HG02885 (cell line): ENCODE results near the gene TRRAP.

ENCODE experiments used
- ATAC-seq: cut with Tn5 transposase; IDR thresholded peaks from one replicate; pipeline ENCODE4 v1.9.1; 2021; ENCODE audit warnings: mild to moderate bottlenecking; ENCODE audit not compliant: unreplicated experiment, poor library complexity

The TRRAP gene

GRCh38 chr7:98935811-98936210 lies 57.5 kb downstream of the TRRAP start:
- ATAC-seq: no peak

- no peak for ATAC-seq
Measured at GRCh38 chr7:98943336-98943735, 65.0 kb downstream of the TRRAP start.

GRCh38 chr7:98944386-98944785 lies 66.1 kb downstream of the TRRAP start:
- no peak for ATAC-seq

GRCh38 chr7:98945852-98946251 lies 67.5 kb downstream of the TRRAP start:
- no peak for ATAC-seq

- no peak for ATAC-seq
Measured at GRCh38 chr7:98946389-98946788, 68.1 kb downstream of the TRRAP start.

- ATAC-seq: no peak
Measured at GRCh38 chr7:98949336-98950044, 71.2 kb downstream of the TRRAP start.

- no peak for ATAC-seq
Measured at GRCh38 chr7:98955992-98956391, 77.7 kb downstream of the TRRAP start.

- ATAC-seq: no peak
Measured at GRCh38 chr7:98956469-98956868, 78.1 kb downstream of the TRRAP start.

GRCh38 chr7:98956937-98957336 lies 78.6 kb downstream of the TRRAP start:
- ATAC-seq: no peak

GRCh38 chr7:98957766-98958165 lies 79.4 kb downstream of the TRRAP start:
- ATAC-seq: no peak

- ATAC-seq: no peak
Measured at GRCh38 chr7:98958968-98959367, 80.6 kb downstream of the TRRAP start.

- no peak for ATAC-seq
Measured at GRCh38 chr7:98963305-98963704, 85.0 kb downstream of the TRRAP start.

GRCh38 chr7:98964596-98964995 lies 86.3 kb downstream of the TRRAP start:
- ATAC-seq: no peak

GRCh38 chr7:98968621-98969020 lies 90.3 kb downstream of the TRRAP start:
- no peak for ATAC-seq

GRCh38 chr7:98969386-98969785 lies 91.1 kb downstream of the TRRAP start:
- no peak for ATAC-seq

GRCh38 chr7:98970016-98970615 lies 91.8 kb downstream of the TRRAP start:
- ATAC-seq: no peak

- ATAC-seq: no peak
Measured at GRCh38 chr7:98970805-98971204, 92.5 kb downstream of the TRRAP start.

- ATAC-seq: no peak
Measured at GRCh38 chr7:98974205-98974604, 95.9 kb downstream of the TRRAP start.

GRCh38 chr7:98974906-98975816 lies 96.8 kb downstream of the TRRAP start:
- ATAC-seq: no peak

GRCh38 chr7:98976396-98977185 lies 98.3 kb downstream of the TRRAP start:
- no peak for ATAC-seq
